Endodermal cell (in vitro differentiated cells): ENCODE results near the gene IL1RAPL2. TPM values are rescaled to one million over a fixed set of nuclear protein-coding genes. Genes with fewer than 3 reads are reported as not detected.

Experiments
- DNase-seq: peaks from one replicate; pipeline ENCODE4 v3.0.0-alpha.2; 2017
- H3K27ac ChIP-seq: 2 replicates; pipeline ENCODE4 v1.5.1; 2013; ENCODE audit warnings: mild to moderate bottlenecking, low read depth, low read length, moderate library complexity
- H3K27me3 ChIP-seq: 2 replicates; pipeline ENCODE4 v1.6.1; 2013; ENCODE audit warnings: mild to moderate bottlenecking, low read length, moderate library complexity; ENCODE audit not compliant: insufficient read depth, control insufficient read depth, poor library complexity, severe bottlenecking
- H3K36me3 ChIP-seq: 2 replicates; pipeline ENCODE4 v1.7.0; 2013; ENCODE audit warnings: mild to moderate bottlenecking, low read length, moderate library complexity; ENCODE audit not compliant: control insufficient read depth, insufficient read depth
- H3K4me1 ChIP-seq: one replicate; pipeline ENCODE4 v1.7.0; 2013; ENCODE audit warnings: low read length; ENCODE audit not compliant: control insufficient read depth, insufficient read depth
- H3K4me3 ChIP-seq: 2 replicates; pipeline ENCODE4 v1.5.1; 2013; ENCODE audit warnings: mild to moderate bottlenecking, low read length, moderate library complexity
- H3K9ac ChIP-seq: 2 replicates; pipeline ENCODE4 v1.6.1; 2013; ENCODE audit warnings: mild to moderate bottlenecking, low read length, moderate library complexity; ENCODE audit not compliant: poor library complexity, severe bottlenecking; ENCODE audit errors: extremely low read depth
- H3K9me3 ChIP-seq: 2 replicates; pipeline ENCODE4 v1.6.1; 2013; ENCODE audit warnings: mild to moderate bottlenecking, low read length, moderate library complexity; ENCODE audit not compliant: control insufficient read depth
- H3K27ac Mint-ChIP-seq: 2 replicates; pipeline ENCODE4 v1.8.0; 2020; ENCODE audit warnings: mixed read lengths
- H3K27me3 Mint-ChIP-seq: 2 replicates; pipeline ENCODE4 v1.8.0; 2021; ENCODE audit warnings: mild to moderate bottlenecking, mixed read lengths; ENCODE audit not compliant: insufficient read depth
- H3K36me3 Mint-ChIP-seq: 2 replicates; pipeline ENCODE4 v1.8.0; 2020; ENCODE audit warnings: low read depth, mixed read lengths
- H3K4me1 Mint-ChIP-seq: 2 replicates; pipeline ENCODE4 v1.8.0; 2020; ENCODE audit warnings: mixed read lengths
- H3K4me3 Mint-ChIP-seq: 2 replicates; pipeline ENCODE4 v1.8.0; 2020; ENCODE audit warnings: mild to moderate bottlenecking, moderate library complexity, mixed read lengths
- H3K9me3 Mint-ChIP-seq: 2 replicates; pipeline ENCODE4 v1.8.0; 2020; ENCODE audit warnings: mild to moderate bottlenecking, mixed read lengths
- WGBS, 2 experiments: methylation state at CpG; one replicate each; pipeline versions ENCODE4 v1.1.5 to v1.1.7; 2013; ENCODE audit warnings: missing lambda C conversion rate in 2 of 2, mixed read lengths in 1 of 2; ENCODE audit not compliant: insufficient coverage in 1 of 2, insufficient read length in 1 of 2; 5-methylcytosine and 5-hydroxymethylcytosine counted together
- total RNA-seq, 2 donors: library from RNA; stranded (reverse); fragmentation: NEBNext Ultra II Directional in 1 of 2; extraction: Animal tissue kit (Norgen Biotek cat#: 25700) in 1 of 2; gene quantifications; 2 replicates in 1 of 2; 3 replicates in 1 of 2; pipeline ENCODE4 v1.2.1, GENCODE V29; 2021
- TF ChIP-seq, protein P1 (sequence below): fragments of 200-600 bp; sonication (generic); conservative IDR thresholded peaks from 2 replicates; pipeline ENCODE4 v1.5.0; 2021; ENCODE audit warnings: antibody characterized with exemption, mild to moderate bottlenecking

The IL1RAPL2 gene
- total RNA-seq, 2 donors from 2014 or later, result 0.13 TPM; not detected in 1

DNA sequence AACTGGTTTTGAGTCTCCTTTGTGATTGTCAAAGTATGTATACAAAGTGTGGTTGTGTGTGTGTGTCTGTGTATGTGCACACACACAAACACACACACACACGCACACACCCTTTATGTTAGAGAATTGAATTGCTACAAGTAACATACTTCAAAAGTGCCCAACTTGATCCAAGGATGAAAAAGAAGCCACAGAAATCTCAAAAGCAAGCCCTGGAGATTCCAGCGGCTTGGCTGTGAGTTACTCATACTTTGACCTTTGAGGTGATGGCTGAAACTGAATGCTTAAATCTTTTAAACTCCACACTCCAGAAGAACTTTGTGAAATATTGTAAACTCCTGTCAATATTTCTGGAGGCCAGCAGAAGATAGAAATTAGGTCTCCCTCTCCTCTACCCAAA lies 1087.9 kb downstream of the IL1RAPL2 start:
- peaks cover 25% of the 10 kb centered on the region for H3K9me3 Mint-ChIP-seq
- H3K9ac ChIP-seq, result no peak overlapping the region
- H3K4me1 Mint-ChIP-seq, result no peaks in the 10 kb centered on the region
- H3K4me3 ChIP-seq, result no peak overlapping the region
- no peaks in the 10 kb centered on the region for H3K4me1 ChIP-seq
- H3K36me3 ChIP-seq, result no peaks in the 10 kb centered on the region
- no peak overlapping the region for H3K4me3 Mint-ChIP-seq
- WGBS, 2 experiments, result 100% methylated on average over 1 of the region's 2 CpGs; no CpG with 5 or more reads in 1 of the 2 experiments
- no peak overlapping the region for H3K27ac ChIP-seq
- no peaks in the 10 kb centered on the region for H3K27me3 ChIP-seq
- H3K9me3 ChIP-seq, result no peaks in the 10 kb centered on the region
- TF ChIP-seq, protein P1, sequence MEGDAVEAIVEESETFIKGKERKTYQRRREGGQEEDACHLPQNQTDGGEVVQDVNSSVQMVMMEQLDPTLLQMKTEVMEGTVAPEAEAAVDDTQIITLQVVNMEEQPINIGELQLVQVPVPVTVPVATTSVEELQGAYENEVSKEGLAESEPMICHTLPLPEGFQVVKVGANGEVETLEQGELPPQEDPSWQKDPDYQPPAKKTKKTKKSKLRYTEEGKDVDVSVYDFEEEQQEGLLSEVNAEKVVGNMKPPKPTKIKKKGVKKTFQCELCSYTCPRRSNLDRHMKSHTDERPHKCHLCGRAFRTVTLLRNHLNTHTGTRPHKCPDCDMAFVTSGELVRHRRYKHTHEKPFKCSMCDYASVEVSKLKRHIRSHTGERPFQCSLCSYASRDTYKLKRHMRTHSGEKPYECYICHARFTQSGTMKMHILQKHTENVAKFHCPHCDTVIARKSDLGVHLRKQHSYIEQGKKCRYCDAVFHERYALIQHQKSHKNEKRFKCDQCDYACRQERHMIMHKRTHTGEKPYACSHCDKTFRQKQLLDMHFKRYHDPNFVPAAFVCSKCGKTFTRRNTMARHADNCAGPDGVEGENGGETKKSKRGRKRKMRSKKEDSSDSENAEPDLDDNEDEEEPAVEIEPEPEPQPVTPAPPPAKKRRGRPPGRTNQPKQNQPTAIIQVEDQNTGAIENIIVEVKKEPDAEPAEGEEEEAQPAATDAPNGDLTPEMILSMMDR, result no peak
- DNase-seq, result no peak
- H3K36me3 Mint-ChIP-seq, result no peaks in the 10 kb centered on the region
- H3K27ac Mint-ChIP-seq, result no peak overlapping the region
- H3K27me3 Mint-ChIP-seq, result no peaks in the 10 kb centered on the region

DNA sequence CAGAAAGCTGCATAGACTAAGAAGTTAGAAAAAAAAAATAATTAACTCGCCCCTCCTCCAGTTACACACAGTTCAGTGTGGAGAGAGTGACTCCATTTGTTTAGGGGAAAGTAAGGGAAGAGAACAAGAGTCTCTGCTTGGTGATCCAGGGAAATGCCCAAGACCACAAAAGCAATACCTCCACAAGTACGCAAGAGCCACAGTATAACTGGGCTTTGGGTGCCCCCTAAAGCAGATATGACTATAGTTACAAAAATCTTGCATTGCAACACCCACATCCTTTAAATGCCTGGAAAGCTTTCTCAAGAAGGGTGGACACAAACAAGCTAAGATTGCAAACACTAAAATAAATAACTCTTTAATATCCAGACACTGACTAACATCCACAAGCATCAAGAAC lies 1092.1 kb downstream of the IL1RAPL2 start:
- Mint-ChIP-seq H3K27ac (no peak overlapping the region), H3K4me3 (no peak overlapping the region), H3K27me3 (peaks cover 1% of the 10 kb centered on the region), H3K4me1 (no peaks in the 10 kb centered on the region), H3K9me3 (peaks cover 28% of the 10 kb centered on the region), H3K36me3 (no peaks in the 10 kb centered on the region)
- TF ChIP-seq, protein P1, result no peak
- no peak for DNase-seq
- Histone ChIP-seq H3K36me3 (no peaks in the 10 kb centered on the region), H3K9ac (no peak overlapping the region), H3K4me3 (no peak overlapping the region), H3K9me3 (no peaks in the 10 kb centered on the region), H3K27ac (no peak overlapping the region), H3K27me3 (no peaks in the 10 kb centered on the region), H3K4me1 (no peaks in the 10 kb centered on the region)
- 100% methylated on average over 1 of the region's 2 CpGs; no CpG with 5 or more reads in 1 of the 2 experiments for WGBS, 2 experiments

DNA sequence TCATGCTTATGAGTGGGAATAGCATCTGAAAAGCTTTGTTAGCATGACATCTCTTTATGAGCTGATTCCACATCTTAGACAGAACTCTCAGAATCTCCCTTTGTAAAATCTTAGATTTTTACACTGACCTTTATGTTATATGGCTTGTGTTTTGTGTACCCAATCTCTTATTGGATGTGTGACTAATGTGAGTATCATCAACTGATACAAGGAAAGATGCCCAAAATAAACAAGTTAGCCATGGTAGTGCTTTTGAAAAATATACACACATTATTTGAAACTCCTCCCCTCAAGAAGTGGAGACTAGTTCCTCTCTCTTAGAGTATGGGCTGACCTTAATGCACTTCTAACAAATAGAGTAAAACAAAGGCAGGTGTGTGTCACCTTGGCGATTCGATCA lies 1096.2 kb downstream of the IL1RAPL2 start:
- Histone ChIP-seq H3K4me3 (no peak overlapping the region), H3K4me1 (no peaks in the 10 kb centered on the region), H3K27ac (no peak overlapping the region), H3K9me3 (no peaks in the 10 kb centered on the region), H3K36me3 (no peaks in the 10 kb centered on the region), H3K9ac (no peak overlapping the region), H3K27me3 (no peaks in the 10 kb centered on the region)
- no peak overlapping the region for H3K4me3 Mint-ChIP-seq
- no peak overlapping the region for H3K27ac Mint-ChIP-seq
- TF ChIP-seq, protein P1, result no peak
- peaks cover 34% of the 10 kb centered on the region for H3K9me3 Mint-ChIP-seq
- 97% methylated on average over 2 of the region's 2 CpGs; no CpG with 5 or more reads in 1 of the 2 experiments for WGBS, 2 experiments
- DNase-seq, result no peak
- H3K4me1 Mint-ChIP-seq, result no peaks in the 10 kb centered on the region
- peaks cover 1% of the 10 kb centered on the region for H3K27me3 Mint-ChIP-seq
- H3K36me3 Mint-ChIP-seq, result no peaks in the 10 kb centered on the region
